HG02759 (cell line): ENCODE measurements around the gene CAPN15.
"Not testable (repeated sequence)": the region's sequence is repeated elsewhere in the genome, so short reads cannot be mapped to it uniquely, and the experiment has no call there.

Experiments used
- ATAC-seq: cut with Tn5 transposase; IDR thresholded peaks from one replicate; pipeline ENCODE4 v1.9.1; 2021; ENCODE audit warnings: mild to moderate bottlenecking, moderate library complexity; ENCODE audit not compliant: unreplicated experiment

Gene CAPN15

GRCh38 chr16:505479-506245, 21.9 kb upstream of the CAPN15 start:
- ATAC-seq: no peak

- ATAC-seq: no peak
These were observed 21.3 kb upstream of the CAPN15 start for GRCh38 chr16:506246-506546.

GRCh38 chr16:507527-507926, 20.0 kb upstream of the CAPN15 start:
- not testable (repeated sequence) for ATAC-seq

GRCh38 chr16:507996-508395, 19.5 kb upstream of the CAPN15 start:
- no peak for ATAC-seq

- ATAC-seq: no peak
These were observed 18.4 kb upstream of the CAPN15 start for GRCh38 chr16:508884-509736.

- no peak for ATAC-seq
These were observed 17.3 kb upstream of the CAPN15 start for GRCh38 chr16:510066-510825.

GRCh38 chr16:512802-513201, 14.7 kb upstream of the CAPN15 start:
- ATAC-seq: no peak

GRCh38 chr16:513950-514349, 13.6 kb upstream of the CAPN15 start:
- no peak for ATAC-seq

GRCh38 chr16:515175-515938, 12.2 kb upstream of the CAPN15 start:
- no peak for ATAC-seq

- ATAC-seq: no peak
These were observed 11.6 kb upstream of the CAPN15 start for GRCh38 chr16:515939-516226.

- no peak for ATAC-seq
These were observed 11.2 kb upstream of the CAPN15 start for GRCh38 chr16:516301-516700.

GRCh38 chr16:518858-519257, 8.7 kb upstream of the CAPN15 start:
- no peak for ATAC-seq

GRCh38 chr16:519425-519824, 8.1 kb upstream of the CAPN15 start:
- ATAC-seq: no peak

GRCh38 chr16:519841-520687, 7.4 kb upstream of the CAPN15 start:
- ATAC-seq: no peak

GRCh38 chr16:520847-521246, 6.7 kb upstream of the CAPN15 start:
- ATAC-seq: no peak

GRCh38 chr16:521381-522210, 5.9 kb upstream of the CAPN15 start:
- no peak for ATAC-seq

GRCh38 chr16:522320-523096, 5.0 kb upstream of the CAPN15 start:
- no peak for ATAC-seq

GRCh38 chr16:523097-523741, 4.3 kb upstream of the CAPN15 start:
- no peak for ATAC-seq
